NCI-H1417 (cell line): ENCODE data around the gene CACNA1D.

Experiments
- DNase-seq, 3 experiments: peaks; one replicate each; lab custom pipeline; 2025; lab: John Stamatoyannopoulos, UW

The CACNA1D gene

DNA sequence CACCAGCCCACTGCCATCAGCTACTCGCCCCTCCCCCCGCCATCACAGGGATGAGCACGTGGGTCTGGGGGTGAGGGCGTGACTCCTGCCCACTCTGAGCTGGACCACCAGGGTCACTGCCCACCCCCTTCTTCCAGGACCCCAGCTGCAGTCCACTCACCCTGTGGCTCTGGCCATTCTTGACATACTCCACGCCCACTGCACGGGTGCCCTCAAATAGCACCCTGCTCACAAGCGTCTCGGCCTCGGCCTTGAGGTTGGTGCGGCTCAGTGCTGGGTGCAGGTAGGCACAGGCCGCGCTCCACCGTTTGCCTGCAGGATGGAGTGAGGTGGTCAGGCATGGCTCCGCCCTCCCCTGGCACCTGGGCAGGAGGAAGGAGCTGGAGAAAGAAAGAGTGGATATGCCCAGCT, 327.9 kb downstream of the CACNA1D start:
- DNase-seq: no peak

DNA sequence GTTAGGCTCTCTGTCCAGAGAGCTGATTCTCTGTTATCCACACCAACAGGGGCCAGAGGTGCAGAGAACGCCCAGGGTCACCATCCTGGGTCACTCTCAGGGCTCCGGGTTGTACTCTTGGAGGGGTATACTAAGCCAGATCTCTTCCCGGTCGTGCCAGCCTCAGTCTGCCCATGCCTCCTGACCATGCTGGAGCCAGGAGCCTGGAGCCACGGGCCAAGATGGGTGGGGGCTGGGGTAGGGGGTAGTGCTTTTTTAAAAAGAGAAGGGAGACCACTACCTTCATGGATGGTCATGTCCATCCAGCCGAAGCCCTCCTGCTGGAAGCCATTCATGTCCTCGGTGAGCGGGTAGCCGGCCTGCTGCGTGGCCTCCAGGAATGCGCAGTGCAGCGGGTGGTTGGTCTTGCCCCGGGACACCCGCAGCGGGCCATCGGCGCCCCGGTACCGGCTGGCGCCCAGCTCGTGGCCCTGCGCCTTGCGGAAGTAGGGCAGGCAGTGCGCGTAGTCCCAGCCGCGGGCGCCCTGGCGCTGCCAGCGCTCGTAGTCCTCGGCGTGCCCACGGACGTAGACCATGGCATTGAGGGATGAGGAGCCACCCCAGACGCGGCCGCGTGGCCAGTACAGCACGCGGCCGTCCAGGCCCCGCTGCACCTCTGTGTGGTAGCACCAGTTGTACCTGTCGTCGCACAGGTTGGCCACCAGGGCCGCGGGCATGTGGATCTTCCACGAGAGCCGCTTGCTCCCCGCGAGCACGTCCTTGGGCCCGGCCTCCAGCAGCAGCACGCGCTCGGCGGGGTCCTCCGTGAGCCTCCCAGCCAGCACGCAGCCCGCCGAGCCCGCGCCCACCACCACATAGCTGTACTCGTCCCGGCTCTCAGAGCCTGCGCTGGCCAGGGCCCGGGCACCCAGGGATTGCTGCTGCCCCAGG, 328.9 kb downstream of the CACNA1D start:
- no peak for DNase-seq

DNA sequence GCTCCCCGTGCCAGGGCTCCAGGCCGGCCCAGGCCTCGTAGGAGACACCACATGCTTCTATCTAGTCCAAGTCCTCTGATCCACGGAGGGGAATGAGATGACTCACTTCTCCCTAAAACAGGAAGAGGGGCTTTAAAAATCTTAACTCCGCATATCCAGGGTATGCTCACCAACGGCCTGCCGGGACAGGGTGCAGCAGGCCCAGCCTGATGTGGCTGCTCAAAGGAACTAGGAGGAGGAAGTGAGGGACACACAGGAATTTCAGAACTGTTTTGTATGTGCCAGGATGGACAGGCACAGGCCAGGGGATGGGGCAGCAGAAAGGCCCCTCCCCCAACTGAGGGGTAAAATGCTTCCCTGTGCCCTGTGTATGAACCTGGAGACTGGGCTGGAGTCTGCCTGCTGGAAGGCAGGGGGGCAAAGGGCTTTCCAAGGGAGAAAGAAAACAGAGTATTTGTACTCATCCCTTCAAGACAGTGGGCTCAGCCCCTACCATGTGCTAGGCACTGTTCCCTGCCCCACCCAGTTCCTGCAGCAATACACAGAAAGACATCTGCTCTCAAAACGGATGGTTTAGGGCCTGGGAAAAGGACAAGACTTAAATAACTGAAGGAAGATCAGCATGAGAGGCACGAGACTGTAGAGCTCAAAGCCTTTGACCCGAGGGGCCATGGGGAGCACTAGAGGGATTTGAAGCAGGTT, 329.7 kb downstream of the CACNA1D start:
- DNase-seq: no peak

DNA sequence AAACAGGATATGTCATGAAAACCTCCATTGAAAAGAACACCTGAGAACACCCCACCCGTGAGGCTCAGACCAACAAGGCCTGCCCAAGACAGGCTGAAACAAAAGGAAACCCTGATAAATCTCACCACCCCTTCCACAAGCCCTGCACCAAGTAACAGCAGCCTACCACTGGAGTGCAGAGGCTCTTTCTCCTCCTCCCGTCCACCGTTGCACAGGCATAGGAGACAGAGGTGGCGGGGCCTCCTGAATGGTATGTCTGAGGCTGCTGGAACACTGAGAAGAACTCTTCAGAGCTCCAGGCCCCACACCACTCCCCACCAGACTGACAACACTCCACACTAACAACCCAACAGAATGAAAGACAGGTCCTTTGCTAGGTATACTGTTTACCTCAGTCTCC, 330.4 kb downstream of the CACNA1D start:
- DNase-seq: no peak

DNA sequence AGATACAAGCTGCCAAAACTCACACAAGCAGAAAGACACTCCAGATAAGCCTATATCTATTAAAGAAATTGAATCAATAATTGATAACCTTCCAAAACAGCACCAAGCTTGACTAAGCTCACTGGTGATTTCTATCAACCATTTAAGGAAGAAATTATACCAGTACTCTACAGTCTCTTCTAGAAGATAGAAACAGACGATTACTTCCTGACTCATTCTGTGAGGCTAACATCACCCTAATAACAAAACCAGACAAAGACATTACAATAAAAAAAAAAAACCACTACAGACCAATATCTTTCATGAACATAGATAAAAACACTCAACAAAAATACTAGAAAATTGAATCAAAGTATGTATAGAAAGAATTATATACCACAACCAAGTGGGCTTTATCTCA, 331.6 kb downstream of the CACNA1D start:
- DNase-seq: no peak

DNA sequence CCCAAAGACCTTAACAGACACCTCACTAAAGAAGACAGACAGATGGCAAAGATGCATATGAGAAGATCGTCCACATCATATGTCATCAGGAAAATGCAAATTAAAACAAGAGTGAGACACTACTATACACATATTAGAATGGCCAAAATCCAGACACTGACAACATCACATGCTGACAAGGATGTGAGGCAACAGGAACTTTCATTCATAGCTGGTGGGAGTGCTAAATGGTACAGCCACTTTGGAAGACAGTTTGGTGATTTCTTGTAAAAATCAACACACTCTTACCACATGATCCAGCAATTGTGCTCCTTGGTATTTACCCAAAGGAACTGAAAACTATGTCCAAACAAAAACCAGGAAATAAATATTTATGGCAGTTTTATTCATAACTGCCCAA, 334.2 kb downstream of the CACNA1D start:
- no peak for DNase-seq

DNA sequence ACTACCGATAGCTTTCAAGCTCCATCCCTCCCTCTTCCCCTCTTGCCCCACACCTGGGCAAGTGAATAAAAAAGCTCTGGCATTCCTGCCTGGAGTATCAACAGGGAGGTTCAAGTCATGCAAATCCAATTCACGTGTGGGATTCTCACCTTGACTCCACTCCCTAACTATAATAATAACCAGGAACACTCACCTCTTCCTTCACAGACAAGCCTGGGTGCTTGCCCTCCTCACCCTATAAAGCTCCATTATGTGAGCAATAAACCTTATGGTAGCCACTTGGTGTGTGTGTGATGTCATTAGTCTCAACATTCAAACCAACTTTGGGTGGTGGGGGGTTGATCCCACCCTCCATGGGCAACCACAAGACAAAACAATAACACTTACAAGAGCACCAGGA, 335.2 kb downstream of the CACNA1D start:
- no peak for DNase-seq

DNA sequence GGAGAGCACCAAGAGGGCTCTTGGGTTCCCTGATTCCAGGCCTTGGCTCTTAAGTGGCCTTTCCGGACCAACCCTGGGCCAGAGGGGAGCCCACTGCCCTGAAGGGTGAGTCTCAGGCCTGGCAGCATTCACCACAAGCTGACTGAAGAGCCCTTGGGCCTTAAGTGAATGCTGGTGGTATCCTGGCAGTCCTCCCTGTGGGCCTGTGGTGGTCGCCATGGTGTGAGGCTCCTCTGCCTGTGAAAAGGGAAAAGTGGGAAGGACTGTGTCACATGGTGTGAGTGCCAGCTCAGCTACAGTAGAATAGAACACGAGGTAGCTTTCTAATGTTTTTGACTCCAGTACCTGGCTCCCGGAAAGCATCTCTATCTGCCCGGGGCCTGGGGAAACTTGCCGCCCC, 336.5 kb downstream of the CACNA1D start:
- DNase-seq: no peak

DNA sequence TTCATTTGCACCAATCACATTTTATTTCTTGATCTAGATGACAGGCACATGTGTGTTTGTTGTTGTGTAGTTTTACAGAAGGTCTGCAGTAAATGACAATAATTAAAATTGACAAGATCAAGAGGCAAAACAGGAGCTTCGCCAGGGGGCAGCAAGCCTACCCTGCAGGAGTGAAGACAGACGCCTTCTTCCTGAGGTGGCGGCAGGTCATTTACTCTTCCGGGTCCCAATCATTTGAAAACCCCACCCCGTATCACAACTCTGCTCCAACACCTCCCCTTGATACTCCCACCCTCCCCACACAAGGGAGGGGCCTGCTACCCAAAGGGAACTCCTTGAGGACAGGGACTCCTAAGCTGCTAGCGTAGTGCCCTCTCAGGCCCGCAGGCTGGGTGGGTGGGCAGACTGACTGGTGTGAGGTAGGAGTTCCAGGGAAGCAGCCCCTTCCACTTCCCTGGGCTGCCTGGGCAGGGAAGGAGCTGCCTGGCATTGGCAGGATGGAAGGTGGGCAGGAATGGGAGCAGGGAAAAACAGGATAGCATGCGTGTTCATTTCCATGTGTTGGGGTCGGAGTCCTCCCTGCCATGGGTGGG, 338.7 kb downstream of the CACNA1D start:
- no peak for DNase-seq

DNA sequence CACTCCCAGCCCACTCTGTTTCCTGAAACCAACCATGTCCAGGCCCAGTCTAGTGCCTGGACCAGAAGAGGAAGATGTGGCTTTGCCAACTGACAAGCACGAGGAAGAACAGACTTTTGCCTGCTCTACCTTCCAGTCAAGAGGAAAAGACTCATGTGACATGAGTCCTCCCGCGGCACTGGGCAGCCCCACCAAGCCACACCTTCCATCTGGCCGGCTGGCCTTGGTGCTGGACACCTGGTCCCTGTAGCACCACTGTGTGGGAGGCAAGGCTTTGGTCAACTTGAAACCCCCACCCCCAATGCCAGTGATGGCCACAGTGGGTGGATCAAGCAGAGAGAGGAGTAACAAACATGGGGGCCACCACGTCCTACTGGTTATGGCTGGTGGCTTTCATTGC, 339.3 kb downstream of the CACNA1D start:
- DNase-seq: no peak

DNA sequence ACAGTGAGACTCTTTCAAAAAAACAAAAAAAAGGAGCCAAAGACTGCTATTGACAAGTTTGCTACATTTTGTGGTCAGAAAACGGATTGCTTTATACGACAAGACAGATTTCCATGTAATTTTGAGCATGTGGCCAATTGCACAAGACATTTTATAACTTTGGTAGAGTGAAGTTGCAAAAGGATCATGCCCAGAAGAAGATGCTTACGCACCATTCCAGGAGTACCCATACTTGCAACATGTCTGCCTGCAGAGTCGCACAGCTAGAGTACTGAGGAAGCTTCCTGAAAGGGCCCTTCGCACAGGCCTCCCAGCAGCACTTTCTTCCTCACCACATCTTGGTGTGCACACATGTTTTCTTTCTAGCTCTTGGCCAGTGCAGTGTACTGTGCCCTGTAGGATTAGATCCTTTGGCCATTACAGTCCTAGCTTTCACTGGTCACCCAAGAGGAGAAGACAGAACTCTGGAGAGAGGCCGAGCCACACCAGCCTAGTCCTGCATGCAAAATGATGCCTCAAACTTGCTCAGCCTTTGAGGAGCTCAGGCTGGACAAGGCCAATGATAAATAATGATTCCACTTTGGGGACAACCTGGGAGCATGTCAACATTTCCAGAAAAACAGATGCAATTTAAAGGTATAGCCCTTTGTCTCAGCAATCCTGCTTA, 340.2 kb downstream of the CACNA1D start:
- no peak for DNase-seq

DNA sequence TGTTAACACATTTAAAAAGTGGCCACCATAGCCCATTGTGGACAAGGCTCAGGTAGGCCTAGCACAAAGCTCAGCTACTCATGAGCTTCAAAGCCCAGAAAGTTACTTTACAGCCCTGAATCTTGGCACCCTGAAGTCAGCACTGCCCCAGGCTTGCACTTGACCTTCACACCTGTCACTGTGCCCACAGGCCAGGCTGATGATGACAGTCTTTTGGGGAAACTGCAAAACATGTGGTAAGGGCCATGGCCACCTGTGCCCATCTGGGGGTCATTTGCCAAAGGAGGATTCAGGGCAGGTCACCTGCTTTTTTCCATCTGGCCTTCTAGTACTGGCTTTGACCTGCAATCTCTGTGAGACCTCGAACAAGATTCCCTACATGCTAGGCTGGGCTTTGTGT, 340.8 kb downstream of the CACNA1D start:
- no peak for DNase-seq

DNA sequence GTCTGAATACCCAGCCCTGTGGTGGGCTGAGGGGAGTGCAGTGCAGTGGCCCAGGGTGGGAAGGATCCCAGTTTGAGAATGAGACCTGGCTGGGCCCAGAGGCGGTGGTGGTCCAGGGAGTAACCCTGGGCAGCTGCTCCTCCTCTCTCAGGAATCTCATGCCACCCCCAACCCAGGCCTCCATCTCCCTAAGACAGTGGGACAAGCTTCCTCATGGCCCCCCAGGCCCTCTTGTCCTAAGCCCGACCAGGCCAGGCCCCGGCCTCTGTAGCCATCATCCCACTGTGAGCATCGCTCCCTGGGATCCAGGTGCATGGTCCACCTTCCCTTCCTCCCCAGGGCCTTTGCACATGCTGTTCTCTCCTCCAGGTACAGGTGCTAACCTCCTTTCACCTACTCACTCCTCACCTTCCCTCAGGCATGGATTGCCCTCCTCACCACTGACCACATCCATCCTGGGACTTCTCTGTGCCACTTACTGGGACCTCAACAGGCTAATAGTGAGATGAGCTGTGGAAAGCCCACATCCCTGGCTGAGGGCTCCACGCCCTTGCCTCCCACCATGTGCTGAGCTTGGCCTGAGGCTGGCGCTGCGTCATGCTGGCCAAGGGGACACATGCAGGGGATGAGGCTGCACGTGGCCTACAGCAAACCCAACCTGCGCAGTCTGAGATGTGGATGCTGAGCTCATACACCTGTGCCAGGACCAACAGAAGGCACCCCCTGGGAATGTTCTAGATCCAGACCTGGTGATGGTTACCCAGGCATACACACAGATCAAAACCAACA, 341.9 kb downstream of the CACNA1D start:
- no peak for DNase-seq

DNA sequence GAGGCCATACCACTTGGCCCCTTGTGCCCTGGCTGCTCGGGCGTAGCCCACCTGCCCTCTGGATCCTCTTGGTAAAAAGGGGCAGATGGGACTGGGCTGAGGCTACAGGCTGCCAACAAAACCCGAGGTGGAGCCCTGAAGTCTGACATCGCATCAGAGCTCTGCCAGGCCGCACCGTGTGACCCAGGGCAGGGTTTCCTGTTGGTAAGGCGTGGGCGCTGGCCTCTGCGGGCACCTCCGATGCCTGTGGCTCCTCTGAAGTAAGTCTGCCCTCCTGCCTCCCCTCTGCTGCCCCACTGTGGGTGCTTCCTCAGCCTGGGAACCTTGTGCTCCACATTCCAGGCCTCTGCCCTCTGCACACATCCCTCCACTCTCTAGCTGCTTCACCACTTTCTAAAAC, 342.9 kb downstream of the CACNA1D start:
- no peak for DNase-seq

DNA sequence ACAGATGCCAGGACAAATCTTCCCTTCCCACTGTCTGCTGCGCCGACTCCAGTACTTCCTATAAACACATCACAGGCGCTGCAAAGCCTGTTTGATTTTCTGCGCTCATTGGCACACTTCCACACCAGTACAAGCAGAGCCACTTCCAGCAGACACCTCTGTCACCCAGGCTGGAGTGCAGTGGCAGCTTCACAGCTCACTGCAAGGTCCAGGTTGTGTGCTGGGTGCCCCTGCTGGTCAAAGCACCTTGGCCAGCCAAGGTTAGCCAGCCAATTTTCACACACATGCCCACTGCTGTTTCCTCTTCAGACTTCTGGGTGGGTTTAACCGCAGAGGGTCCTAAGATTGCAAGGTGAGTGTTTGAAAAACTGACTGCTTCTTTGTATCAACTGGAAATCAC, 346.9 kb downstream of the CACNA1D start:
- DNase-seq: no peak

DNA sequence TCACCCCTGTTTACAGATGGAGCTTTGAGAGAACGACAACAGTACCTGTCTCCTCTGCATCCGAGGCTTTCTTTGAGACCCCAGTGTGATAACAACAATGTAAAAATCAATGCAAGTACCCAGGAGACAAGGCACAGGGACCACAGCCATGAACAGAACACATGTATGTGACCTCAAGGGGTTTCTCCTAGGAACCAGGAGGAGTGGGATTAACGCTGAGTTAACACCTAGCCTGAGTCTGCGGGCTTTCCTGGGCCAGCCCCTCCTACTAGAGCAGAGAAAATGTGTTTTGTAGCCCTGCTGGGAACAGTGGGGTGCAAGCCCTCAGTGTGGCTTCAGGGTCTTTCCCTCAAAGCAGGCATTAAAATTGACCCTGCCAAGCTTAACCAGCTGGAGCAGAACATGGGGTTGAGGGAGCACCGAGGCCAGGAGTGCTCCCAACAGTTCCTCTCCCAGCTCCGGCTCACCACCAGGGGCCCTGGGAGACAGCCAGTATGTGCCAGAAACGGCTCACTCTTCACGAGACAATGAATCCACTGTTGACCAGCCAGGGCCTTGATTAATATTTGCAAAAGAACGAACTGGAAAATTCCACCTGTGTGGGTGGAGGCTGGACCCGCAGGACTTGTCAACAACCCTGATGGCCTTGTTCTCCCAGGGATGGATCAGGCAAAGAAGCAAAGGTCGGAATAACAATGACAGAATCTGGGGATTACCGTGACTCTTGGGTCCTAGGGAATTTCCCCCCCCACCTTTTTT, 348.2 kb downstream of the CACNA1D start:
- DNase-seq: peak in 2 of 3 experiments; percentile 3 to 18

DNA sequence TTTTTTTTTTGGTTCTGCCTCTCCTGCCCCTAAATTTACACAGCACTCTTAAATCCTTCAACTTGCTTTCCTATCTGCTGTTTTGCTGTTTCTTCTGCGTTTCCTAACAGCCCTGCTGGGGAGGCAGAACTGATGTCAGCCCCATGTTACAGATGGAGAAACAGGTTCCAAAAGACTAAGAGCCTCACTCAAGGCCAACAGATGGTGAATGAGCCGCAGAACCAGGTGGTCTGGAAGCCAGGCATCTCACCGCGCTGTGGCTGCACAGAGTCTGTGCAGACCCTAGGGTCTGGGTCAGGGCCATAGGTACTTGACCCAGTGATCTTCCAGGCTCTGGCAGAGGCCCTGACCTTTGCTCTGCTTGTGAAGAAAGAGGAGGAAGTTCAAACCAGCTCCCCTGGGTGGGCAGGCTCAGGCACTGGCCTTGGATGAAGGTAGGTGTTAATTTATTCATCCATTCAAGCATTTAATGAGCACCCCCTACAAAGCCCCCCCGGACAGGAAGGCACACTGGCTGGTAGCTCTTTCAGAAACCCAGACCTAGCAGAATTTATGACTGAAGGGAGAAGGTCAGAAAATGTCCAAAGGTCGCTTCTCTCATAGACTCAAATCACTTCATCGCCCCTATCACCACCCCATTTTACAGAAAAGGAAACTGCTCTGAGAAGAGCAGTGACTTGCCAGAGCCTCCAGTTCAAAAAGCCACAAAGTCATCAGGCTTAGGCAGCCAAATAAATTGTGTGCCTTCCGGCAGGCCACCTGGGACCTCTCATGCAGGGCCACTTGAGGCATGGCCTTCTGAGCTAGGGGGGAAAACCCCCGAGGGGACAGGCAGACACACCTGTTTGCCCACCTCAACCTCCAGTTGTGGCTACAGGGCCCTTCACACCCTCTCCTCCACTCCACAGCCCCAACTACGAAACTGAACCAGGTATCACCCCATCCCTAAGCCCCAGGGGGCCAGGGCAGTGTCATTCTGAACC, 349.1 kb downstream of the CACNA1D start:
- no peak for DNase-seq

DNA sequence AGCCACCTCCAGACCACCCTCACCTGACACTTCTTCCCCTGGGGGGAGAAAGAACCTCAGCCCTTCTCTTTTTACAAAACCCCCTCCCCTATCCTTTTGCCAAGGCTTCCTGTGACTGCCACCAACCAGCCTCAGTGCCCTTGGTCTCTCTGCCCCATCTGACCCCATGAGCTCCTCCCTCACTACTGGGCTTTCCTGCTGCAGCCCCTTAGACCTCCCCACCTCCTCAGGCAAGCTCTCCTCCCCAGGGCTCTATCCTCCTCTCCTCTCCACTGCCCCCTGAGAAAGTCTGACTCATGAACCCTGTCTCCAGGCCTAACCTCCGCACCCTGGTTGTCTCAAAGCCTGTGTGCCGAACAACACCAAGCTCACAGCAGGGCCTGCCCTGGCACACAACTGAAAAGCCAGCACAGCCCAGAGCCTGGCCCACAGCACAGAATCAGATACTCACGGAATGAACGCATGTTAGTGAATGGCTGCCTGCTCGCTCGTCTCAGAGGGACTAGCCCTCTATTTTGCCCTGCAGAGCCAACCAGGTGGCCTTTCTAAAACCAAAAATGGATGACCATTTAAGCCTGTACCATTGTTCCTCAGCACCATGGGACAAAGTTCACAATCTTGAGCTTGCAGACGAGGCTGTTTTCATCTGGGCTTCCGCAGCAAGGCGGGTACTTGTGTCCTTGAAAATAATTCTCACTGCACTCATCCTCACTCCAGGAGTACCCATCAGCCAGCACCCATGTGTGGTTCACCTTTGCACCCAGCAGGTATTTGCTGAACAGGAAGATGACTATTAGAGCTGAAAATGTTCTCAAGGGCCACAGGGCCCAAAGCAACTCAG, 350.1 kb downstream of the CACNA1D start:
- no peak for DNase-seq
